ENCODE results near the gene SOCS6. TPM values are rescaled to one million over a fixed set of nuclear protein-coding genes. Genes with fewer than 3 reads are reported as not detected.
A peak's percentile ranks its signal among the peaks of the same experiment; 100 is the strongest.

Gene SOCS6
- total and polyA plus RNA-seq, 2 of the 13 experiments (the other 11 are each of a cell fraction or from before 2014, with no cell fraction given): 18.6 to 38.3 TPM

DNA sequence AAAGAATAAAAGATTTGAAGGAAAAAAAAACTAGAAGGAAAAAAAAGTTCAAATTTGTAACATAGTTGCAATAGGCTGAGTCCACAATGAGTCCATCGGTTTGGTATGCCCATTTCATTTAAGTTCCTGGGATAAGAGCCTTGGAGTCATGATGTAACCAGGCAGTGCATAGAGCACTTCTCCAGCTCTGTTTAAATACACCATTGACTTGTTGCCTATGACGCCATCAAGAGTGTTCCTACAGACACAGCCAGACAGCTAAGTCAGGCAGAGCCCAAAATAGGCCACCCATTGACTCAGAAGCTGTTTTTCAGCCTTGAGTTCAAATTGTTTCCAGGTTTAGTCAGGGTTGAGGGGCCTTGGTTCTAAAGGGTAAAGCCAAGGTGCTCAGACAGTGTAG is 44.9 kb downstream of the SOCS6 start (continued):
- TF ChIP-seq, protein P1, sequence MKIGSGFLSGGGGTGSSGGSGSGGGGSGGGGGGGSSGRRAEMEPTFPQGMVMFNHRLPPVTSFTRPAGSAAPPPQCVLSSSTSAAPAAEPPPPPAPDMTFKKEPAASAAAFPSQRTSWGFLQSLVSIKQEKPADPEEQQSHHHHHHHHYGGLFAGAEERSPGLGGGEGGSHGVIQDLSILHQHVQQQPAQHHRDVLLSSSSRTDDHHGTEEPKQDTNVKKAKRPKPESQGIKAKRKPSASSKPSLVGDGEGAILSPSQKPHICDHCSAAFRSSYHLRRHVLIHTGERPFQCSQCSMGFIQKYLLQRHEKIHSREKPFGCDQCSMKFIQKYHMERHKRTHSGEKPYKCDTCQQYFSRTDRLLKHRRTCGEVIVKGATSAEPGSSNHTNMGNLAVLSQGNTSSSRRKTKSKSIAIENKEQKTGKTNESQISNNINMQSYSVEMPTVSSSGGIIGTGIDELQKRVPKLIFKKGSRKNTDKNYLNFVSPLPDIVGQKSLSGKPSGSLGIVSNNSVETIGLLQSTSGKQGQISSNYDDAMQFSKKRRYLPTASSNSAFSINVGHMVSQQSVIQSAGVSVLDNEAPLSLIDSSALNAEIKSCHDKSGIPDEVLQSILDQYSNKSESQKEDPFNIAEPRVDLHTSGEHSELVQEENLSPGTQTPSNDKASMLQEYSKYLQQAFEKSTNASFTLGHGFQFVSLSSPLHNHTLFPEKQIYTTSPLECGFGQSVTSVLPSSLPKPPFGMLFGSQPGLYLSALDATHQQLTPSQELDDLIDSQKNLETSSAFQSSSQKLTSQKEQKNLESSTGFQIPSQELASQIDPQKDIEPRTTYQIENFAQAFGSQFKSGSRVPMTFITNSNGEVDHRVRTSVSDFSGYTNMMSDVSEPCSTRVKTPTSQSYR (CRISPR knock-in tag; IDR thresholded peaks at IDR 0.05; ENCODE audit: borderline replicate concordance): peak; percentile 10; the same call in 1 of the 2 replicates
- TF ChIP-seq ZNF180 (CRISPR knock-in tag; IDR thresholded peaks at IDR 0.05; ENCODE audit: borderline replicate concordance, low read depth): no peak
- no peak for TF ChIP-seq PCBP1 (IDR thresholded peaks at IDR 0.05; ENCODE audit: borderline replicate concordance, low read depth, low read length)
- no peak for TF ChIP-seq ZNF598 (CRISPR knock-in tag; IDR thresholded peaks at IDR 0.05; ENCODE audit: borderline replicate concordance)
- TF ChIP-seq ZNF296 (CRISPR knock-in tag; conservative IDR thresholded peaks at IDR 0.05): no peak
- no peak for TF ChIP-seq KLF13 (CRISPR knock-in tag; IDR thresholded peaks at IDR 0.05)
- no peak for TF ChIP-seq ZNF230 (CRISPR knock-in tag; IDR thresholded peaks at IDR 0.05)
- TF ChIP-seq ZBTB7A (CRISPR knock-in tag; IDR thresholded peaks at IDR 0.05): no peak
- TF ChIP-seq HNRNPUL1 (IDR thresholded peaks at IDR 0.05; ENCODE audit: low read depth, low read length): no peak
- TF ChIP-seq ZBED4 (CRISPR knock-in tag; IDR thresholded peaks at IDR 0.05; ENCODE audit: borderline replicate concordance): no peak
- TF ChIP-seq, protein P2, sequence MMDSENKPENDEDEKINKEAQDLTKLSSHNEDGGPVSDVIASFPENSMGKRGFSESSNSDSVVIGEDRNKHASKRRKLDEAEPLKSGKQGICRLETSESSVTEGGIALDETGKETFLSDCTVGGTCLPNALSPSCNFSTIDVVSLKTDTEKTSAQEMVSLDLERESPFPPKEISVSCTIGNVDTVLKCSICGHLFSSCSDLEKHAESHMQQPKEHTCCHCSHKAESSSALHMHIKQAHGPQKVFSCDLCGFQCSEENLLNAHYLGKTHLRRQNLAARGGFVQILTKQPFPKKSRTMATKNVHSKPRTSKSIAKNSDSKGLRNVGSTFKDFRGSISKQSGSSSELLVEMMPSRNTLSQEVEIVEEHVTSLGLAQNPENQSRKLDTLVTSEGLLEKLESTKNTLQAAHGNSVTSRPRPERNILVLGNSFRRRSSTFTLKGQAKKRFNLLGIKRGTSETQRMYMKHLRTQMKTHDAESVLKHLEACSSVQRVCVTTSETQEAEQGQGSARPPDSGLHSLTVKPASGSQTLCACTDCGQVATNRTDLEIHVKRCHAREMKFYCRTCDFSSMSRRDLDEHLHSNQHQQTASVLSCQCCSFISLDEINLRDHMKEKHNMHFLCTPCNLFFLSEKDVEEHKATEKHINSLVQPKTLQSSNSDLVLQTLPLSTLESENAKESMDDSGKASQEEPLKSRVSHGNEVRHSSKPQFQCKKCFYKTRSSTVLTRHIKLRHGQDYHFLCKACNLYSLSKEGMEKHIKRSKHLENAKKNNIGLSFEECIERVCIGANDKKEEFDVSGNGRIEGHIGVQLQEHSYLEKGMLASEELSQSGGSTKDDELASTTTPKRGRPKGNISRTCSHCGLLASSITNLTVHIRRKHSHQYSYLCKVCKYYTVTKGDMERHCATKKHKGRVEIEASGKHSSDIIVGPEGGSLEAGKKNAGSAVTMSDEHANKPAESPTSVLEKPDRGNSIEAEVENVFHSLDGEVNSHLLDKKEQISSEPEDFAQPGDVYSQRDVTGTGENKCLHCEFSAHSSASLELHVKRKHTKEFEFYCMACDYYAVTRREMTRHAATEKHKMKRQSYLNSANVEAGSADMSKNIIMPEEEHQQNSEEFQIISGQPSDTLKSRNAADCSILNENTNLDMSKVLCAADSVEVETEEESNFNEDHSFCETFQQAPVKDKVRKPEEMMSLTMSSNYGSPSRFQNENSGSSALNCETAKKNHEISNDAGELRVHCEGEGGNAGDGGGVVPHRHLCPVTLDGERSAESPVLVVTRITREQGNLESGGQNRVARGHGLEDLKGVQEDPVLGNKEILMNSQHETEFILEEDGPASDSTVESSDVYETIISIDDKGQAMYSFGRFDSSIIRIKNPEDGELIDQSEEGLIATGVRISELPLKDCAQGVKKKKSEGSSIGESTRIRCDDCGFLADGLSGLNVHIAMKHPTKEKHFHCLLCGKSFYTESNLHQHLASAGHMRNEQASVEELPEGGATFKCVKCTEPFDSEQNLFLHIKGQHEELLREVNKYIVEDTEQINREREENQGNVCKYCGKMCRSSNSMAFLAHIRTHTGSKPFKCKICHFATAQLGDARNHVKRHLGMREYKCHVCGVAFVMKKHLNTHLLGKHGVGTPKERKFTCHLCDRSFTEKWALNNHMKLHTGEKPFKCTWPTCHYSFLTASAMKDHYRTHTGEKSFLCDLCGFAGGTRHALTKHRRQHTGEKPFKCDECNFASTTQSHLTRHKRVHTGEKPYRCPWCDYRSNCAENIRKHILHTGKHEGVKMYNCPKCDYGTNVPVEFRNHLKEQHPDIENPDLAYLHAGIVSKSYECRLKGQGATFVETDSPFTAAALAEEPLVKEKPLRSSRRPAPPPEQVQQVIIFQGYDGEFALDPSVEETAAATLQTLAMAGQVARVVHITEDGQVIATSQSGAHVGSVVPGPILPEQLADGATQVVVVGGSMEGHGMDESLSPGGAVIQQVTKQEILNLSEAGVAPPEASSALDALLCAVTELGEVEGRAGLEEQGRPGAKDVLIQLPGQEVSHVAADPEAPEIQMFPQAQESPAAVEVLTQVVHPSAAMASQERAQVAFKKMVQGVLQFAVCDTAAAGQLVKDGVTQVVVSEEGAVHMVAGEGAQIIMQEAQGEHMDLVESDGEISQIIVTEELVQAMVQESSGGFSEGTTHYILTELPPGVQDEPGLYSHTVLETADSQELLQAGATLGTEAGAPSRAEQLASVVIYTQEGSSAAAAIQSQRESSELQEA (CRISPR knock-in tag; IDR thresholded peaks at IDR 0.05; ENCODE audit: not compliant biosample characterization): no peak
- TF ChIP-seq HOXA9 (CRISPR knock-in tag; IDR thresholded peaks at IDR 0.05; ENCODE audit: borderline replicate concordance): no peak
- TF ChIP-seq SIX1 (CRISPR knock-in tag; IDR thresholded peaks at IDR 0.05; ENCODE audit: borderline replicate concordance): peak; percentile 45; the same call in 1 of the 2 replicates
- TF ChIP-seq DPF2 (CRISPR knock-in tag; IDR thresholded peaks at IDR 0.05; ENCODE audit: borderline replicate concordance, low read depth): 0 out of 2 replicates have a peak, but pooled peaks have one; percentile 52
- TF ChIP-seq DR1 (CRISPR knock-in tag; IDR thresholded peaks at IDR 0.05): no peak

Data from HepG2 (cell line).